Coronary artery (tissue), 2 donors: ENCODE data around the gene NHSL1.

Source experiments
- DNase-seq: peaks from one replicate; pipeline ENCODE4 v3.0.0-alpha.2; 2017; ENCODE audit warnings: low spot score
- H3K27ac ChIP-seq, 2 donors: fragments of 200-600 bp; sonication (generic); one replicate each; pipeline ENCODE4 v1.5.1; 2016 to 2019
- H3K4me3 ChIP-seq: fragments of 200-600 bp; sonication (generic); 2 replicates; pipeline ENCODE4 v1.5.1; 2016; ENCODE audit warnings: mild to moderate bottlenecking, moderate library complexity
- TF ChIP-seq, protein P1 (sequence below): fragments of 200-600 bp; sonication (generic); IDR thresholded peaks from one replicate; pipeline ENCODE4 v1.5.1; 2019; ENCODE audit warnings: antibody characterized with exemption

NHSL1 gene

GRCh38 chr6:138372711-138373463 is 126.4 kb downstream of the NHSL1 start:
- TF ChIP-seq, protein P1, sequence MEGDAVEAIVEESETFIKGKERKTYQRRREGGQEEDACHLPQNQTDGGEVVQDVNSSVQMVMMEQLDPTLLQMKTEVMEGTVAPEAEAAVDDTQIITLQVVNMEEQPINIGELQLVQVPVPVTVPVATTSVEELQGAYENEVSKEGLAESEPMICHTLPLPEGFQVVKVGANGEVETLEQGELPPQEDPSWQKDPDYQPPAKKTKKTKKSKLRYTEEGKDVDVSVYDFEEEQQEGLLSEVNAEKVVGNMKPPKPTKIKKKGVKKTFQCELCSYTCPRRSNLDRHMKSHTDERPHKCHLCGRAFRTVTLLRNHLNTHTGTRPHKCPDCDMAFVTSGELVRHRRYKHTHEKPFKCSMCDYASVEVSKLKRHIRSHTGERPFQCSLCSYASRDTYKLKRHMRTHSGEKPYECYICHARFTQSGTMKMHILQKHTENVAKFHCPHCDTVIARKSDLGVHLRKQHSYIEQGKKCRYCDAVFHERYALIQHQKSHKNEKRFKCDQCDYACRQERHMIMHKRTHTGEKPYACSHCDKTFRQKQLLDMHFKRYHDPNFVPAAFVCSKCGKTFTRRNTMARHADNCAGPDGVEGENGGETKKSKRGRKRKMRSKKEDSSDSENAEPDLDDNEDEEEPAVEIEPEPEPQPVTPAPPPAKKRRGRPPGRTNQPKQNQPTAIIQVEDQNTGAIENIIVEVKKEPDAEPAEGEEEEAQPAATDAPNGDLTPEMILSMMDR, result no peak
- no peak overlapping the region for H3K27ac ChIP-seq
- H3K4me3 ChIP-seq, result no peak overlapping the region
- no peak for DNase-seq
